LNCaP clone FGC (cell line): Measurements from ENCODE around the gene FNDC7.
"Not testable (repeated sequence)": the region's sequence is repeated elsewhere in the genome, so short reads cannot be mapped to it uniquely, and the experiment has no call there.

Experiments used
- DNase-seq: peaks from one replicate; pipeline ENCODE4 v3.0.0-alpha.2; 2011; ENCODE audit warnings: low read depth
- H3K4me3 ChIP-seq: 2 replicates; pipeline ENCODE4 v1.5.1; 2011; ENCODE audit warnings: mild to moderate bottlenecking, low read depth, low read length, control low read depth
- TF ChIP-seq, protein P1 (sequence below): IDR thresholded peaks from 2 replicates; pipeline ENCODE4 v1.5.1; 2012; ENCODE audit warnings: mild to moderate bottlenecking; ENCODE audit not compliant: control insufficient read depth, insufficient read depth; ENCODE audit errors: extremely low read depth

FNDC7 gene

DNA sequence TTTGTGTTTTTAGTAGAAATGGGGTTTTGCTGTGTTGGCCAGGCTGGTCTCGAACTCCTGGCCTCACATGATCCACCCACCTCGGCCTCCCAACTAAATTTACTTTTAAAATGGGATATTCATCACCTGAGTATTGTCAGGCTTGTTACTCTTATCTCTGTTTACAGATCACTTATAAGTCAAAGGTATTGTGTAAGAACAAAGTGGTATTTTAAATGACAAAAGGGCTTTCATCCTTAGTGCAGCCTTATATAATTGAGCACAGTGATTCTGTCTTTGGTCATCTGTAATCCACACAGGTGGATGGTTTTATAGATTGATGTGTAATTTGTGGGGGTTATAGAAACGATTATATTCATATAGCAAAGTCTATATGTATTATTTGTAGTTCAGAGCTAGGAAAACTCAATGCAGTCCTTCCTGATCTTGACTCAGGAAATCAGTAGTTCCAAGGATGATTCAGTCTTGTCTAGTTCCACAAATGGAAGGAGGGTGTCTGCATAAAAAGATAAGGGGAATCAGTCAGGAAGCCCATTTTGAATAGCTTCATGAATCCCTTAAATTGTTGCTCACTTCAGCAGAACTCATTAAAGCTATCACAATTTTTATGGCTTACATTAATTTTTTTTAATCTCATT lies 68.3 kb downstream of the FNDC7 start:
- TF ChIP-seq, protein P1, sequence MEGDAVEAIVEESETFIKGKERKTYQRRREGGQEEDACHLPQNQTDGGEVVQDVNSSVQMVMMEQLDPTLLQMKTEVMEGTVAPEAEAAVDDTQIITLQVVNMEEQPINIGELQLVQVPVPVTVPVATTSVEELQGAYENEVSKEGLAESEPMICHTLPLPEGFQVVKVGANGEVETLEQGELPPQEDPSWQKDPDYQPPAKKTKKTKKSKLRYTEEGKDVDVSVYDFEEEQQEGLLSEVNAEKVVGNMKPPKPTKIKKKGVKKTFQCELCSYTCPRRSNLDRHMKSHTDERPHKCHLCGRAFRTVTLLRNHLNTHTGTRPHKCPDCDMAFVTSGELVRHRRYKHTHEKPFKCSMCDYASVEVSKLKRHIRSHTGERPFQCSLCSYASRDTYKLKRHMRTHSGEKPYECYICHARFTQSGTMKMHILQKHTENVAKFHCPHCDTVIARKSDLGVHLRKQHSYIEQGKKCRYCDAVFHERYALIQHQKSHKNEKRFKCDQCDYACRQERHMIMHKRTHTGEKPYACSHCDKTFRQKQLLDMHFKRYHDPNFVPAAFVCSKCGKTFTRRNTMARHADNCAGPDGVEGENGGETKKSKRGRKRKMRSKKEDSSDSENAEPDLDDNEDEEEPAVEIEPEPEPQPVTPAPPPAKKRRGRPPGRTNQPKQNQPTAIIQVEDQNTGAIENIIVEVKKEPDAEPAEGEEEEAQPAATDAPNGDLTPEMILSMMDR = no peak
- H3K4me3 ChIP-seq = no peak overlapping the region
- no peak for DNase-seq

DNA sequence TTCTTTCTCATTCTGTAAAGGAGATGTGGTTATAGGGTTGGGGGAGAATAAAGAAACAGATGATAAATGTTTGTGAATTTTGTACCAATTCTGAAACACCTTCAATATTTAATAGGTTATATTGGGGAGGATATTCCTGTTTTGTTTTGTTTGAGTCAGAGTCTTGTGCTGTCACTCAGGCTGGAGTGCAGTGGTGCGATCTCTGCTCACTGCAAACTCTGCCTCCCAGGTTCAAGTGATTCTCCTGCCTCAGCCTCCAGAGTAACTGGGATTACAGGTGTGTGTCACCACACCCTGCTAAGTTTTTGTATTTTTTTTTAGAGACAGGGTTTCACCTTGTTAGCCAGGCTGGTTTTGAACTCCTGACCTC lies 68.9 kb downstream of the FNDC7 start:
- DNase-seq, H3K4me3 ChIP-seq: not testable (repeated sequence)

DNA sequence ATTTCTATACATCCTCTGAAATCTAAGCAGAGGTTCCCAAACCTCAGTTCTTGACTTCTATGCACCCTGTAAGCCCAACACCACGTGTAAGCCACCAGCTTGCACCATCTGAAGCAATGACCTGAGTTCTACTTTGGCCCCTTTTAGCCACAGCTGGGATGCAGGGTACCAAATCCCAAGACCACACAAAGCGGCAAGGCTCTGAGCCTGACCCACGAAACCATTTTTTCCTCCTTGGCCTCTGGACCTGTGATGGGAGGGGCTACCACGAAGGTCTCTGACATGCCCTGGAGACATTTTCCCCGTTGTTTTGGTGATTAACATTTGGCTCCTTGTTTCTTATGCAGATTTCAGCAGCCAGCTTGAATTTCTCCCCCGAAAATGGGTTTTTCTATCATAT lies 72.6 kb downstream of the FNDC7 start:
- no peak for DNase-seq
- no peak overlapping the region for H3K4me3 ChIP-seq
- TF ChIP-seq, protein P1 = no peak

DNA sequence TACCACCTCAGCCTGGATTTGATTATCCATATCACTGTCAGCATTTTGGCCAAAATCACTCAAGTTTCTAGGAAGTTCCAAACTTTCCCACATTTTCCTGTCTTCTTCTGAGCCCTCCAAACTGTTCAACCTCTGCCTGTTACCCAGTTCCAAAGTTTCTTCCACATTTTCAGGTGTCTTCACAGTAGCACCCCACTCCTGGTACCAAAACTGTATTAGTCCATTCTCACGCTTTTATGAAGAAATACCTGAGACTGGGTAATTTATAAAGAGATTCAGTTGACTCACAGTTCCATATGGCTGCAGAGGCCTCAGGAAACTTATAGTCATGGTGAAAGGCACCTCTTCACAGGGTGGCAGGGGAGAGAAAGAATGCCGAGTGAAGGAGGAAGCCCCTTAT lies 73.2 kb downstream of the FNDC7 start:
- no peak for DNase-seq
- H3K4me3 ChIP-seq = no peak overlapping the region
- TF ChIP-seq, protein P1 = no peak

DNA sequence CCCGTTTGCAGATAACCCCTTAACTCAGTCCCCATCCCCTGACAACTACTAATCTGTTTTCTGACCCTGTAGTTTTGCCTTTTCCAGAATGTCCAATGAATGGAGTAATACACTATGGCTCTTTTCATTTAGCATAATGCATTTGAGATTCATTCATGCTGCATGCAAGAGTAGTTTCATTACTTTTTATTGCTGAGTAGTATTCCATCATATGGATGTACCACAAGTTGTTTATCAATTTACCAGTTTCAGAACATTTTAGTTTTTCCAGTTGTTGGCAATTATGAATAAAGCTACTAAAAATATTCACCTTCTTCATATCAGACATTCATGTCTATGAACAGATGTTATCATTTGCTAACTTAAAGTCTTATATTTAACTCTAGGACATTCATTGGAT lies 79.1 kb downstream of the FNDC7 start:
- TF ChIP-seq, protein P1 = no peak
- H3K4me3 ChIP-seq = no peak overlapping the region
- no peak for DNase-seq
